Fibroblast of the aortic adventitia (primary cell): ENCODE data around the gene GALE. TPM values are rescaled to one million over a fixed set of nuclear protein-coding genes. Genes with fewer than 3 reads are reported as not detected.
"Not testable (repeated sequence)": the region's sequence is repeated elsewhere in the genome, so short reads cannot be mapped to it uniquely, and the experiment has no call there.

Experiments used
- DNase-seq: peaks from one replicate; pipeline ENCODE4 v3.0.0-alpha.2; 2010; ENCODE audit warnings: low read depth
- H3K4me3 ChIP-seq: 2 replicates; pipeline ENCODE4 v1.5.1; 2011; ENCODE audit warnings: low read depth, mild to moderate bottlenecking, control low read depth, low read length, moderate library complexity
- CTCF ChIP-seq: IDR thresholded peaks from 2 replicates; pipeline ENCODE4 v1.5.1; 2011; ENCODE audit warnings: mild to moderate bottlenecking, low read length, control low read depth, inconsistent platforms; ENCODE audit not compliant: insufficient read depth
- total RNA-seq: library from RNA; depleted of rRNA; stranded (reverse); fragments of >200 nt; gene quantifications from 2 replicates; pipeline ENCODE4 v1.2.3, GENCODE V29; 2012; ENCODE audit warnings: low replicate concordance

Gene GALE
- total RNA-seq, 1 donor: 16.7 TPM

GRCh38 chr1:23795676-23796465 lies 4.7 kb downstream of the GALE start:
- no peak overlapping the region for H3K4me3 ChIP-seq
- TF ChIP-seq CTCF: no peak

GRCh38 chr1:23794732-23795182 lies 5.8 kb downstream of the GALE start:
- H3K4me3 ChIP-seq, DNase-seq: not testable (repeated sequence)

More at GRCh38 chr1:23795676-23796465, 4.7 kb downstream of the GALE start:
- DNase-seq: no peak

- H3K4me3 ChIP-seq: no peak overlapping the region
- DNase-seq: no peak
- TF ChIP-seq CTCF: no peak
Measured at GRCh38 chr1:23793861-23794731, 6.5 kb downstream of the GALE start.

GRCh38 chr1:23793018-23793781 lies 7.4 kb downstream of the GALE start:
- TF ChIP-seq CTCF: no peak
- H3K4me3 ChIP-seq: peak overlapping the region; percentile 9
- DNase-seq: peak; percentile 35

- no peak for DNase-seq
- no peak for TF ChIP-seq CTCF
Measured at GRCh38 chr1:23792151-23792945, 8.2 kb downstream of the GALE start.

GRCh38 chr1:23791516-23792047 lies 9.0 kb downstream of the GALE start:
- no peak for TF ChIP-seq CTCF
- no peak for DNase-seq
- peak overlapping the region; percentile 95 for H3K4me3 ChIP-seq

More at GRCh38 chr1:23792151-23792945, 8.2 kb downstream of the GALE start:
- H3K4me3 ChIP-seq: peak overlapping the region; percentile 95
